SK-N-SH (cell line): ENCODE measurements around the gene SLC2A13. TPM values are rescaled to one million over a fixed set of nuclear protein-coding genes. Genes with fewer than 3 reads are reported as not detected.

Experiments
- CTCF ChIA-PET: fragments of 300-600, 350-600 bp; formaldehyde crosslinking; extraction: SDS; loops from one replicate; lab custom pipeline; 2021; lab: Yijun Ruan, JAX
- POLR2A ChIA-PET: fragments of 350-600 bp; sonication (Branson Sonifier 250); formaldehyde crosslinking; extraction: SDS; loops from one replicate; lab custom pipeline; 2020; ENCODE audit warnings: antibody characterized with exemption, inconsistent platforms; lab: Yijun Ruan, JAX
- DNase-seq: peaks from one replicate; pipeline ENCODE4 v3.0.0; 2012
- H2AFZ ChIP-seq: fragments of 200-600 bp; sonication (generic); 2 replicates; pipeline ENCODE4 v1.8.1; 2016; ENCODE audit warnings: antibody characterized with exemption, mild to moderate bottlenecking, low read depth
- H3F3A ChIP-seq: fragments of 200-600 bp; sonication (generic); replicated peaks from 2 replicates; pipeline ENCODE3; 2016; ENCODE audit warnings: antibody characterized with exemption, mild to moderate bottlenecking; ENCODE audit not compliant: insufficient read depth
- H3K27ac ChIP-seq, 2 experiments: fragments of 200-500 bp in 1 of 2; fragments of 200-600 bp in 1 of 2; sonication (Bioruptor generic) in 1 of 2; sonication (generic), shearing (Covaris generic) in 1 of 2; 2 replicates each; pipeline versions ENCODE4 v1.5.1 to v1.6.1; 2014 to 2016; ENCODE audit warnings: low read depth in 2 of 2, inconsistent platforms in 1 of 2, low read length in 1 of 2, mild to moderate bottlenecking in 1 of 2, mixed read lengths in 1 of 2
- H3K27me3 ChIP-seq: fragments of 200-600 bp; sonication (generic), shearing (Covaris generic); 2 replicates; pipeline ENCODE4 v1.6.1; 2016; ENCODE audit warnings: mixed run types; ENCODE audit not compliant: insufficient read depth
- H3K36me3 ChIP-seq, 2 experiments: fragments of 200-500 bp in 1 of 2; fragments of 200-600 bp in 1 of 2; sonication (Bioruptor generic) in 1 of 2; sonication (generic) in 1 of 2; replicated peaks in 1 of 2; 2 replicates each; pipeline versions ENCODE3 to v1.5.1; 2014 to 2016; ENCODE audit warnings: low read length in 1 of 2, mild to moderate bottlenecking in 1 of 2; ENCODE audit not compliant: insufficient read depth in 2 of 2, control insufficient read depth in 1 of 2
- H3K4me1 ChIP-seq, 2 experiments: fragments of 200-500 bp in 1 of 2; fragments of 200-600 bp in 1 of 2; sonication (Bioruptor generic) in 1 of 2; sonication (generic), shearing (Covaris generic) in 1 of 2; 2 replicates each; pipeline versions ENCODE4 v1.5.1 to v1.6.1; 2014 to 2016; ENCODE audit warnings: low read depth in 1 of 2, low read length in 1 of 2, mixed run types in 1 of 2; ENCODE audit not compliant: insufficient read depth in 2 of 2, control insufficient read depth in 1 of 2
- H3K4me2 ChIP-seq: fragments of 200-600 bp; sonication (generic), shearing (Covaris generic); 2 replicates; pipeline ENCODE4 v1.6.1; 2017; ENCODE audit warnings: mixed run types
- H3K4me3 ChIP-seq, 2 experiments: fragments of 200-500 bp in 1 of 2; fragments of 200-600 bp in 1 of 2; sonication (Bioruptor generic) in 1 of 2; sonication (generic), shearing (Covaris generic) in 1 of 2; 2 replicates each; pipeline versions ENCODE4 v1.5.1 to v1.8.1; 2014 to 2016; ENCODE audit warnings: low read depth in 2 of 2, inconsistent platforms in 1 of 2, low read length in 1 of 2, mild to moderate bottlenecking in 1 of 2, mixed read lengths in 1 of 2, moderate library complexity in 1 of 2
- H3K79me2 ChIP-seq: fragments of 200-600 bp; sonication (generic); 2 replicates; pipeline ENCODE4 v1.8.1; 2017; ENCODE audit warnings: mild to moderate bottlenecking; ENCODE audit not compliant: insufficient read depth
- H3K9ac ChIP-seq: fragments of 200-600 bp; sonication (generic); 2 replicates; pipeline ENCODE4 v1.6.1; 2017; ENCODE audit warnings: mixed run types
- H3K9me2 ChIP-seq: fragments of 200-600 bp; sonication (generic); 2 replicates; pipeline ENCODE4 v1.6.1; 2017; ENCODE audit warnings: mixed run types
- H3K9me3 ChIP-seq: fragments of 200-600 bp; sonication (generic); 2 replicates; pipeline ENCODE4 v1.6.1; 2017; ENCODE audit warnings: mixed run types, mild to moderate bottlenecking, moderate library complexity
- H4K20me1 ChIP-seq: fragments of 200-600 bp; sonication (generic); 2 replicates; pipeline ENCODE4 v1.6.1; 2017; ENCODE audit warnings: mild to moderate bottlenecking, mixed run types; ENCODE audit not compliant: insufficient read depth
- CHD2 ChIP-seq: fragments of 150-350 bp; IDR thresholded peaks from 2 replicates; pipeline ENCODE4 v1.6.1; 2018; ENCODE audit warnings: low read length; ENCODE audit not compliant: partially characterized antibody
- ELF1 ChIP-seq: IDR thresholded peaks from 2 replicates; pipeline ENCODE4 v1.4.0; 2012
- EZH2phosphoT487 ChIP-seq: fragments of 200-600 bp; sonication (generic); IDR thresholded peaks from 2 replicates; pipeline ENCODE4 v1.6.1; 2017; ENCODE audit warnings: low read depth, mixed run types, mild to moderate bottlenecking, antibody characterized with exemption, moderate library complexity, borderline replicate concordance
- FOXJ3 ChIP-seq: sonication (generic); formaldehyde crosslinking; IDR thresholded peaks from 2 replicates; pipeline ENCODE4 v1.5.1; 2020; ENCODE audit warnings: mild to moderate bottlenecking, missing genetic modification reagents
- FOXM1 ChIP-seq: IDR thresholded peaks from 2 replicates; pipeline ENCODE4 v1.4.0; 2012; ENCODE audit warnings: low read depth, mild to moderate bottlenecking
- GABPA ChIP-seq: IDR thresholded peaks from 2 replicates; pipeline ENCODE4 v1.4.0; 2012; ENCODE audit warnings: low read depth, mild to moderate bottlenecking
- MXI1 ChIP-seq: IDR thresholded peaks from 2 replicates; pipeline ENCODE4 v1.6.1; 2012; ENCODE audit warnings: mild to moderate bottlenecking, low read depth, low read length, improper control_type of control experiment
- NFIC ChIP-seq: IDR thresholded peaks from 2 replicates; pipeline ENCODE4 v1.4.0; 2012; ENCODE audit warnings: borderline replicate concordance
- NRF1 ChIP-seq: IDR thresholded peaks from 2 replicates; pipeline ENCODE4 v1.6.1; 2012; ENCODE audit warnings: low read depth, mild to moderate bottlenecking, low read length
- PBX3 ChIP-seq: IDR thresholded peaks from 2 replicates; pipeline ENCODE4; 2012
- RAD21 ChIP-seq: IDR thresholded peaks from 2 replicates; pipeline ENCODE4 v1.6.1; 2012; ENCODE audit warnings: mild to moderate bottlenecking, low read length
- RCOR1 ChIP-seq: fragments of 150-350 bp; IDR thresholded peaks from 2 replicates; pipeline ENCODE4 v1.6.1; 2017; ENCODE audit warnings: antibody characterized with exemption, low read length
- RFX5 ChIP-seq: IDR thresholded peaks from 2 replicates; pipeline ENCODE4 v1.6.1; 2012; ENCODE audit warnings: mild to moderate bottlenecking, improper control_type of control experiment, low read length
- TAF1 ChIP-seq: IDR thresholded peaks from 2 replicates; pipeline ENCODE4 v1.6.1; 2012; ENCODE audit warnings: low read depth, mild to moderate bottlenecking, low read length, moderate library complexity, borderline replicate concordance
- TEAD4 ChIP-seq: IDR thresholded peaks from 2 replicates; pipeline ENCODE4 v1.4.0; 2012; ENCODE audit warnings: mild to moderate bottlenecking, borderline replicate concordance; ENCODE audit not compliant: insufficient read depth
- USF1 ChIP-seq: IDR thresholded peaks from 2 replicates; pipeline ENCODE4 v1.4.0; 2012; ENCODE audit warnings: low read depth, borderline replicate concordance
- ZBTB33 ChIP-seq: IDR thresholded peaks from 2 replicates; pipeline ENCODE4 v1.4.0; 2012; ENCODE audit warnings: low read depth, borderline replicate concordance
- WGBS: methylation state at CpG from one replicate; pipeline ENCODE4 v1.1.6; 2017; ENCODE audit warnings: low lambda C conversion rate; 5-methylcytosine and 5-hydroxymethylcytosine counted together
- polyA plus RNA-seq, 3 experiments: library from polyadenylated mRNA; depleted of rRNA; stranded (reverse); fragments of >200 nt; gene quantifications; 2 replicates each; pipeline ENCODE4 v1.2.3, GENCODE V29; 2012
- TF ChIP-seq, protein P1 (sequence below): IDR thresholded peaks from 2 replicates; pipeline ENCODE4 v1.4.0; 2012; ENCODE audit warnings: low read depth
- TF ChIP-seq, protein P2 (sequence below): fragments of 200-600 bp; sonication (generic); IDR thresholded peaks from 2 replicates; pipeline ENCODE4 v1.6.1; 2017; ENCODE audit warnings: antibody characterized with exemption, mild to moderate bottlenecking, moderate library complexity

Gene SLC2A13
- polyA plus RNA-seq, 1 of the 3 experiments (the other 2 are of a cell fraction), result 0.21 TPM

DNA sequence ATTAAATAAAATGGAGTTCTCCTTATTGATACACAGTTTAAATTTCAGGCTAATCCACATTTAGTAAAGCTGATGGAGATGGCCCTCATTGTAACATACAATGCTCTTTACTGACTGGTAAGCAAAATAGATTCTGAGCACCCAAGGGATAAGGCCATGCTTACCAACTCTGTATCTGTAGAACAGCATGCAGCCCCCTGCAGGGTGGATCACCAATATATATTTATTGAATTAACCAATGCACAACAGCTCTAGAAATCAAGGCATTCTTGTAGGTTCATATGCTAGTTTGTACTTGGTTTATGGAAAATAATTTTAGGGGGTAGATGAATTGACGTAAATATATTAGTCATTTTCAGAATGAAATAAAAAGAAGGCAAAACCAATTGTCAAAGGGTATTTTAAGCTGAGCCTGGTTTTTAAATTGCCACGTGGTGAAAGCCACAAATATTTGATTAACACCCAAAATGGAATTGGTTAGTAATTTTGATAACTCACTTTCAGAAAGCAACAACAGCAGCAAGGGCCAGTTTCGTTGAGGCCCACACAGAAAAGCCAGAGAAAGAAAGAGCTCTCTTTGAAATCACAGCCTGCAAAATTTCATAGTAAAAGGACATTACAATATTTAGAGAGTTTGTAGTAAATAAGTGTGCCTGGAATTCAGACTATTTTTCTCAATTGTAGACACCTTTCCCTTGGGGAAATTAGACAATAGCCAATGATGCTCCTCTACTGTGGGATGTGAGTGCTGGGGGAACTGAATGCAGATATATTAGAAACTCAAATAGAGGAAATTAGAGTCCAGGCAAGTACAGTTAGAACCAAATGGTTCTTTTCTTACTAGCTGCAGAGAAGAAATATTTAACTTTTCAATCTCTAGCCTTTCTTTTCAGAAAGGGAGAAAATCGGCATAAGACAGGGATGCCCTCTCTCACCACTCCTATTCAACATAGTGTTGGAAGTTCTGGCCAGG is 270.1 kb downstream of the SLC2A13 start:
- Histone ChIP-seq H2AFZ (no peak overlapping the region), H3K9me2 (no peaks in the 10 kb centered on the region), H3K27me3 (no peaks in the 10 kb centered on the region), H3K79me2 (no peaks in the 10 kb centered on the region), H3K4me3 (no peak overlapping the region), H4K20me1 (no peaks in the 10 kb centered on the region), H3K9me3 (no peaks in the 10 kb centered on the region), H3F3A (no peaks in the 10 kb centered on the region), H3K4me2 (no peak overlapping the region), H3K27ac (no peak overlapping the region), H3K36me3 (no peaks in the 10 kb centered on the region)
- POLR2A ChIA-PET, result no interaction called here
- no peak for DNase-seq
- no peak for TF ChIP-seq NRF1
- TF ChIP-seq FOXM1, result no peak
- TF ChIP-seq, protein P1, sequence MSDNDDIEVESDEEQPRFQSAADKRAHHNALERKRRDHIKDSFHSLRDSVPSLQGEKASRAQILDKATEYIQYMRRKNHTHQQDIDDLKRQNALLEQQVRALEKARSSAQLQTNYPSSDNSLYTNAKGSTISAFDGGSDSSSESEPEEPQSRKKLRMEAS, result no peak
- no peak for TF ChIP-seq RFX5
- no peak for TF ChIP-seq CHD2
- no peak for TF ChIP-seq NFIC
- TF ChIP-seq GABPA, result no peak
- no peak for TF ChIP-seq PBX3
- TF ChIP-seq USF1, result no peak
- no peak for TF ChIP-seq TAF1
- no peak for TF ChIP-seq TEAD4
- no peak for TF ChIP-seq RAD21
- TF ChIP-seq ELF1, result no peak
- TF ChIP-seq, all 33 proteins: peak for 0
- Histone ChIP-seq H3K9ac (no peak overlapping the region), H3K4me1 (no peaks in the 10 kb centered on the region)
- CTCF ChIA-PET, result no interaction called here
- WGBS, result 48% methylated on average over 4 of the region's 4 CpGs

GRCh38 chr12:39831587-39832315 is 274.1 kb downstream of the SLC2A13 start:
- no peaks in the 10 kb centered on the region for H4K20me1 ChIP-seq
- H3K36me3 ChIP-seq, result no peaks in the 10 kb centered on the region
- ChIA-PET POLR2A (no interaction called here), CTCF (interaction anchor here (0.6 kb wide), 1 partner anchor 268 kb away, joined by 3 read pairs; no protein-coding TSS in a partner anchor)
- no peaks in the 10 kb centered on the region for H3F3A ChIP-seq
- H2AFZ ChIP-seq, result no peak overlapping the region
- H3K4me3 ChIP-seq, result no peak overlapping the region
- no peak overlapping the region for H3K27ac ChIP-seq
- H3K27me3 ChIP-seq, result no peaks in the 10 kb centered on the region
- DNase-seq, result no peak
- no peaks in the 10 kb centered on the region for H3K79me2 ChIP-seq
- 6% methylated on average over 1 of the region's 1 CpG for WGBS
- no peak overlapping the region for H3K9ac ChIP-seq
- H3K4me1 ChIP-seq, result no peaks in the 10 kb centered on the region; a peak in 1 of 4 replicates
- H3K4me2 ChIP-seq, result no peak overlapping the region
- H3K9me3 ChIP-seq, result no peaks in the 10 kb centered on the region
- no peaks in the 10 kb centered on the region for H3K9me2 ChIP-seq
- TF ChIP-seq ELF1 (no peak), NFIC (no peak), RAD21 (no peak), ZBTB33 (no peak), EZH2phosphoT487 (no peak), TEAD4 (no peak), FOXJ3 (CRISPR knock-in tag) (no peak), RCOR1 (no peak), NRF1 (no peak), MXI1 (no peak)
- TF ChIP-seq, protein P1, result no peak
- TF ChIP-seq, protein P2, sequence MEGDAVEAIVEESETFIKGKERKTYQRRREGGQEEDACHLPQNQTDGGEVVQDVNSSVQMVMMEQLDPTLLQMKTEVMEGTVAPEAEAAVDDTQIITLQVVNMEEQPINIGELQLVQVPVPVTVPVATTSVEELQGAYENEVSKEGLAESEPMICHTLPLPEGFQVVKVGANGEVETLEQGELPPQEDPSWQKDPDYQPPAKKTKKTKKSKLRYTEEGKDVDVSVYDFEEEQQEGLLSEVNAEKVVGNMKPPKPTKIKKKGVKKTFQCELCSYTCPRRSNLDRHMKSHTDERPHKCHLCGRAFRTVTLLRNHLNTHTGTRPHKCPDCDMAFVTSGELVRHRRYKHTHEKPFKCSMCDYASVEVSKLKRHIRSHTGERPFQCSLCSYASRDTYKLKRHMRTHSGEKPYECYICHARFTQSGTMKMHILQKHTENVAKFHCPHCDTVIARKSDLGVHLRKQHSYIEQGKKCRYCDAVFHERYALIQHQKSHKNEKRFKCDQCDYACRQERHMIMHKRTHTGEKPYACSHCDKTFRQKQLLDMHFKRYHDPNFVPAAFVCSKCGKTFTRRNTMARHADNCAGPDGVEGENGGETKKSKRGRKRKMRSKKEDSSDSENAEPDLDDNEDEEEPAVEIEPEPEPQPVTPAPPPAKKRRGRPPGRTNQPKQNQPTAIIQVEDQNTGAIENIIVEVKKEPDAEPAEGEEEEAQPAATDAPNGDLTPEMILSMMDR, result no peak
